Naive B cell (primary cell): ENCODE results near the gene HSD17B12. TPM values are rescaled to one million over a fixed set of nuclear protein-coding genes. Genes with fewer than 3 reads are reported as not detected.
A peak's percentile ranks its signal among the peaks of the same experiment; 100 is the strongest.

ENCODE experiments used
- ATAC-seq, 2 donors: fragments of 150-1000 bp; cut with Tn5 transposase; 2 replicates each; pipeline ENCODE4 v1.10.0; 2021; ENCODE audit warnings: low read depth in 2 of 2, mild to moderate bottlenecking in 2 of 2, moderate library complexity in 2 of 2
- DNase-seq: peaks from one replicate; pipeline ENCODE4 v3.0.0; 2022
- H3K27ac Mint-ChIP-seq, 6 donors: one replicate each; pipeline ENCODE4 v1.8.0; 2020 to 2022; ENCODE audit warnings: mild to moderate bottlenecking in 6 of 6, mixed read lengths in 6 of 6, moderate library complexity in 5 of 6, inconsistent platforms in 2 of 6
- H3K27me3 Mint-ChIP-seq, 3 donors: one replicate each; pipeline ENCODE4 v1.8.0; 2021 to 2022; ENCODE audit warnings: mixed read lengths in 3 of 3, mild to moderate bottlenecking in 1 of 3
- H3K36me3 Mint-ChIP-seq, 2 donors: one replicate each; pipeline ENCODE4 v1.8.0; 2020 to 2022; ENCODE audit warnings: mixed read lengths in 2 of 2, inconsistent platforms in 1 of 2, mild to moderate bottlenecking in 1 of 2
- H3K4me1 Mint-ChIP-seq, 3 donors: one replicate each; pipeline ENCODE4 v1.8.0; 2020 to 2022; ENCODE audit warnings: mixed read lengths in 3 of 3, inconsistent platforms in 1 of 3, mild to moderate bottlenecking in 1 of 3, moderate library complexity in 1 of 3
- H3K4me3 Mint-ChIP-seq, 8 donors: one replicate each; pipeline ENCODE4 v1.8.0; 2020 to 2022; ENCODE audit warnings: mild to moderate bottlenecking in 8 of 8, mixed read lengths in 8 of 8, moderate library complexity in 8 of 8, inconsistent platforms in 2 of 8
- H3K9me3 Mint-ChIP-seq, 7 donors: one replicate each; pipeline ENCODE4 v1.8.0; 2020 to 2022; ENCODE audit warnings: mixed read lengths in 7 of 7, mild to moderate bottlenecking in 5 of 7, inconsistent platforms in 2 of 7, moderate library complexity in 1 of 7
- polyA plus RNA-seq, 6 donors: library from polyadenylated mRNA; unstranded; fragments of 300-500 nt; fragmentation: Illumina TruSeq; gene quantifications; one replicate each; pipeline ENCODE4 v1.2.3, GENCODE V29; 2021; ENCODE audit warnings: low read depth in 6 of 6

Gene HSD17B12
- polyA plus RNA-seq, 6 donors from 2014 or later, result 27.1 to 49.8 (median 40.6) TPM

DNA sequence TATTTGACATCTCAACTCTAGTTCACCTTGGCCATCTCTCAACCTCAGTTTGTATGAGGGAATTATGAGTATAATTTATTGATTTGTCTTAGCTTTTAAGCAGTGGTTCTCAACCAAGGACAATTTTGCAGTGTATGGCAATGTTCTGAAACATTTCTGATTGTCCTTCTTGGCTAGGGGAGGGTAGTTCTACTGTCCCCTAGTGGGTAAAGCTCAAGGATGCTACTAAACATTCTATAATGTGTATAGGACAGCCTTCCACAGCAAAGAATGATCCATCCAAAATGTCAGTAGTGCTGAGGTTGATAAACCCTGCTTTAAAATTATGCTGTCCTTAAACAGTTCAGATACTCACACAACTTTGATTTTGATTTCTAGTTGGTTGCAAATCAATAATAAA lies 122.0 kb downstream of the HSD17B12 start:
- Mint-ChIP-seq H3K36me3 (peaks cover 37 to 51% of the 10 kb centered on the region in 2 donors), H3K27me3 (no peaks in the 10 kb centered on the region), H3K9me3 (peaks cover 0 to 14% (median 4%) of the 10 kb centered on the region in 7 donors), H3K4me1 (no peaks in the 10 kb centered on the region), H3K4me3 (no peak overlapping the region), H3K27ac (no peak overlapping the region)
- ATAC-seq (no peak), DNase-seq (no peak)

DNA sequence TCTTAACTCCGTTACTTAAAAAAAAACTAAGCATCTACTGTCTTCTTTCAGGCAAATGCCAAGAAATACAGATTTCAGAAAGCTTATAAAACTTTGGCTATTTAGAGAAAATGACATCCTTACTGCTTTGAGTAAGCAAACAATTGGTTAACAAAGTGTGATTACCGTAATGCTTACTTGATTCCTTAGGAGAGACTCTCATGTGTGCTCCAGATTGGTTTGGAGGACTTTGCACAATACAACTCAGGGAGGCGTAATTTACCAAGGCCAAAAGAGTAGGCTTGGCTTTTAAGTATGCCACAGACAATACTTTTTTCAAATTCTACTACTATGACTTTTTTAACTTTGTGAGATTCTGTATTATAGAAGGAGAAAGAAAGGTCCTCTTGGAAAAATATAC lies 123.2 kb downstream of the HSD17B12 start:
- no peak for ATAC-seq
- no peaks in the 10 kb centered on the region for H3K4me1 Mint-ChIP-seq
- H3K36me3 Mint-ChIP-seq, result peaks cover 33 to 48% of the 10 kb centered on the region in 2 donors
- peaks cover 0 to 14% (median 4%) of the 10 kb centered on the region in 7 donors for H3K9me3 Mint-ChIP-seq
- no peak for DNase-seq
- H3K27me3 Mint-ChIP-seq, result no peaks in the 10 kb centered on the region
- no peak overlapping the region for H3K27ac Mint-ChIP-seq
- H3K4me3 Mint-ChIP-seq, result no peak overlapping the region

DNA sequence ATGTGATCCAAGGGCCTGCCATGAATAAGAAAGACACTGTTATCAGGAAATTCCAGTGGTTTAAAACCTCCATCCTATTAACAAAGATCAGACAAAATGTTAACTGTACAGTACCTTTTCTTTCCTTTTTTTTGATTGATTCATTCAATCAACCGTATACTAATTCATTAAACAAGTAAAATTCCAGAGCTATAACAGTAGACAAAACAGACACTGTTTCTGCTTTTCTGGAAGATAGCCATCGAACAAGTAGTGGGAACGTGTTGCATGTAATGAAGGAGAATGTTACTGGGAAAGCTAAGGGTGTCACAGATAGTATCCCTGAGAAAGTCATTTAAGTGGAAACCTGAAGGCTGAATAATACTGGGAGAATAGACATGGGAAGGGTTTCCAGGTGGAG lies 126.4 kb downstream of the HSD17B12 start:
- Mint-ChIP-seq H3K27ac (no peak overlapping the region), H3K27me3 (no peaks in the 10 kb centered on the region), H3K36me3 (peaks cover 19 to 32% of the 10 kb centered on the region in 2 donors), H3K4me3 (no peak overlapping the region), H3K9me3 (peaks cover 0 to 14% (median 4%) of the 10 kb centered on the region in 7 donors), H3K4me1 (no peaks in the 10 kb centered on the region)
- ATAC-seq (no peak), DNase-seq (no peak)

GRCh38 chr11:43810929-43811596 lies 130.5 kb downstream of the HSD17B12 start:
- H3K4me3 Mint-ChIP-seq, result no peak overlapping the region
- peaks cover 10 to 15% of the 10 kb centered on the region in 2 donors for H3K36me3 Mint-ChIP-seq
- no peaks in the 10 kb centered on the region for H3K4me1 Mint-ChIP-seq
- DNase-seq, result no peak
- no peaks in the 10 kb centered on the region for H3K27me3 Mint-ChIP-seq
- H3K27ac Mint-ChIP-seq, result peak overlapping the region in 1 of 6 donors; percentile 46
- no peak for ATAC-seq
- H3K9me3 Mint-ChIP-seq, result peaks cover 0 to 3% (median 1%) of the 10 kb centered on the region in 7 donors

- Mint-ChIP-seq H3K4me1 (no peaks in the 10 kb centered on the region), H3K4me3 (no peak overlapping the region), H3K36me3 (peaks cover 8 to 11% of the 10 kb centered on the region in 2 donors), H3K27me3 (no peaks in the 10 kb centered on the region), H3K9me3 (peaks cover 0 to 2% (median 0%) of the 10 kb centered on the region in 7 donors), H3K27ac (no peak overlapping the region)
- no peak for ATAC-seq
- no peak for DNase-seq
Observed at GRCh38 chr11:43812471-43812870, 131.9 kb downstream of the HSD17B12 start.

DNA sequence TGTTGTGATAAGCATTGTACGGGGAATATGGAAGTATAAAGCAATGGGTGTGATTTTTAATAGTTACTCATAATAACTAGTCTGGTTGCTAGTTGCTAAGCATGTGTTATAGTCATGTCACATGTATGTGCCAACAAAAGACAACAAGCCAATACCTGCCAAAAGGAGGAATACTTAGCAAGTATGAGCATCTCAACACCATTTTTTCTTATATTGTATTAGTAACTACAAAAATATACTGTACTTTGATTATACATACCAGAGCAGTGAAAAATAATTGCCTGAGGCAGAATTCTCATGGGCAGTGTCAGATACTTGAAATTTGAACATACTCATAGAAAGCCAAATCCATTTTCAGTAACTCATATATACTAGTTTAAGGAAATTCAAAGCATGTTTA lies 137.7 kb downstream of the HSD17B12 start:
- Mint-ChIP-seq H3K4me1 (no peaks in the 10 kb centered on the region), H3K9me3 (peaks cover 0 to 5% (median 0%) of the 10 kb centered on the region in 7 donors), H3K27me3 (no peaks in the 10 kb centered on the region), H3K27ac (no peak overlapping the region), H3K4me3 (no peak overlapping the region), H3K36me3 (peaks cover 28 to 34% of the 10 kb centered on the region in 2 donors)
- ATAC-seq (no peak), DNase-seq (no peak)

GRCh38 chr11:43819926-43820325 lies 139.4 kb downstream of the HSD17B12 start:
- ATAC-seq (no peak), DNase-seq (no peak)
- Mint-ChIP-seq H3K36me3 (peaks cover 31 to 34% of the 10 kb centered on the region in 2 donors), H3K4me3 (no peak overlapping the region), H3K9me3 (peaks cover 0 to 5% (median 0%) of the 10 kb centered on the region in 7 donors), H3K4me1 (no peaks in the 10 kb centered on the region), H3K27ac (peak overlapping the region in 1 of 6 donors; percentile 39), H3K27me3 (no peaks in the 10 kb centered on the region)

GRCh38 chr11:43823316-43823715 lies 142.8 kb downstream of the HSD17B12 start:
- no peak overlapping the region for H3K4me3 Mint-ChIP-seq
- no peak overlapping the region for H3K27ac Mint-ChIP-seq
- H3K27me3 Mint-ChIP-seq, result no peaks in the 10 kb centered on the region
- ATAC-seq (no peak), DNase-seq (no peak)
- H3K4me1 Mint-ChIP-seq, result no peaks in the 10 kb centered on the region
- H3K9me3 Mint-ChIP-seq, result peaks cover 0 to 5% (median 0%) of the 10 kb centered on the region in 7 donors
- H3K36me3 Mint-ChIP-seq, result peaks cover 28 to 29% of the 10 kb centered on the region in 2 donors

- Mint-ChIP-seq H3K36me3 (peaks cover 28% of the 10 kb centered on the region in 2 donors), H3K9me3 (peaks cover 0 to 5% (median 0%) of the 10 kb centered on the region in 7 donors), H3K4me3 (no peak overlapping the region), H3K4me1 (no peaks in the 10 kb centered on the region), H3K27ac (no peak overlapping the region), H3K27me3 (no peaks in the 10 kb centered on the region)
- ATAC-seq (no peak), DNase-seq (no peak)
Observed at GRCh38 chr11:43823851-43824250, 143.3 kb downstream of the HSD17B12 start.

DNA sequence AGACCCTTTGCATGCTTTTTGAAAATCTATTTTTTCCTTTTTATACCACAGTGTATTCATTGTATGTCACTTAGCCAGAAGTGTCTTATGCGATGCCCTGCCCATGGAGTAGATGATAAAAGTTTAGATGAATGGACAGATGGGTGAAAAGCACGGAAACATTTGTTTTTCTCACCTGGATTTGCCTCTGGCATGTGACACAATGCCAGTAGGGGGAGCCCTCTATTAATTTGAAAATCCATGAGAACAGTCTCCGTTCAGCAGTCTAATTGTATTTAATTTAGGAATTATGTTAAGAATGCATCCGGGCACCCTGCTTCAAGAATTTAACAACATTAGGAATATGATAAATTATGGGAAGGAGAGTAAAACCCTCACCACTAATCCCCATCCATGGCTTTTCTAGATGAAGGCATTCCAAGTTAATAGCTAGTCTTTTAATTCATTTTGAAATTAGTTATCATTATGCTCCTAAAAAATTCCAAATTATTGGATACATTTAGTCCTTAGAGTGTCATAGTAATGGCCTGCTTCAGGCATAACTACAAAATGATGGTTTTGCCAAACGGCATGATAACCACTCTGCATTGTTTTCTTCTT lies 144.8 kb downstream of the HSD17B12 start:
- Mint-ChIP-seq H3K4me3 (no peak overlapping the region), H3K4me1 (no peaks in the 10 kb centered on the region), H3K9me3 (peaks cover 0 to 5% (median 0%) of the 10 kb centered on the region in 7 donors), H3K27ac (no peak overlapping the region), H3K27me3 (no peaks in the 10 kb centered on the region), H3K36me3 (peaks cover 14 to 16% of the 10 kb centered on the region in 2 donors)
- no peak for ATAC-seq
- DNase-seq, result no peak

DNA sequence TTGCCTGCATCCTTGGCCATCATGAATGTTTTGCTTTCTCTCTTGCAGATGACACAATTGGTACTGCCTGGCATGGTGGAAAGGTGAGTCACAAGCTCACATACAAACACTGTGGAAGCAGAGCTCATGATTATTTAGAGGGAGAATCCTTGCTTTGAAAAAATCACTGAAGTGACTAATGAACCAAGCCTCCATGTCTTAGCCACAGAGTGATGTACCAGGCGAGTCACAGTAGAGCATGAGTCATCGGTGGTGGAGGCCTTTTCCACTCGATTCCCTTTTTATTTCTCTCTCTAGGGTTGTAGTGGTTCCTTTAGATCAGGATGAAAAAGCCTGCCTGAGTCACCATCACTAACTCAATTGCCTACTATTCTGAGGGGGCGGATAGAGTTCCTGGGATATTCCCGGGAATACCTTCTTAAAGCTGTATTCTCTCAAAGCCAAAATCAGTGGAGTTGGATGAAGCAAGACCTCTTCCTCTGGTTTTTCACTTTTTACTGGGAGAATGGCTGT lies 150.4 kb downstream of the HSD17B12 start:
- no peaks in the 10 kb centered on the region for H3K4me1 Mint-ChIP-seq
- no peaks in the 10 kb centered on the region for H3K9me3 Mint-ChIP-seq
- DNase-seq (no peak), ATAC-seq (no peak)
- H3K4me3 Mint-ChIP-seq, result no peak overlapping the region
- no peak overlapping the region for H3K27ac Mint-ChIP-seq
- H3K27me3 Mint-ChIP-seq, result no peaks in the 10 kb centered on the region
- H3K36me3 Mint-ChIP-seq, result peaks cover 10 to 15% of the 10 kb centered on the region in 2 donors

DNA sequence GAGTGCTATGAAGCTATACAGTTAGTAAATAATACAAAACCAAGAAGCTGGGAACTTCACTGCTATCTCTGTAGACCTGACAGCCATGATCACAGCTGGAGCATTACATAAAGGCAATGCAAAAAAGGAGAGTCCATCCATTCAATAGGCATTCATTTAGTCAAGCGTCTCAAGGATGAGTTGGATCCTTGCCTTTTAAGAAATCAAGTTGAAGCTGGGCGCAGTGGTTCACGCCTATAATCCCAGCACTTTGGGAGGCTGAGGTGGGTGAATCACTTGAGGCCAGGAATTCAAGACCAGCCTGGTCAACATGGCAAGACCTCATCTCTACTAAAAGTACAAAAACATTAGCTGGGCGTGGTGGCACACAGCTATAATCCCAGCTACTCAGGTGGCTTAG lies 152.0 kb downstream of the HSD17B12 start:
- DNase-seq (no peak), ATAC-seq (no peak)
- Mint-ChIP-seq H3K4me3 (no peak overlapping the region), H3K4me1 (peaks cover 0 to under 1% (median 0%) of the 10 kb centered on the region in 3 donors), H3K27ac (no peak overlapping the region), H3K27me3 (no peaks in the 10 kb centered on the region), H3K9me3 (no peaks in the 10 kb centered on the region), H3K36me3 (peaks cover 10 to 15% of the 10 kb centered on the region in 2 donors)

DNA sequence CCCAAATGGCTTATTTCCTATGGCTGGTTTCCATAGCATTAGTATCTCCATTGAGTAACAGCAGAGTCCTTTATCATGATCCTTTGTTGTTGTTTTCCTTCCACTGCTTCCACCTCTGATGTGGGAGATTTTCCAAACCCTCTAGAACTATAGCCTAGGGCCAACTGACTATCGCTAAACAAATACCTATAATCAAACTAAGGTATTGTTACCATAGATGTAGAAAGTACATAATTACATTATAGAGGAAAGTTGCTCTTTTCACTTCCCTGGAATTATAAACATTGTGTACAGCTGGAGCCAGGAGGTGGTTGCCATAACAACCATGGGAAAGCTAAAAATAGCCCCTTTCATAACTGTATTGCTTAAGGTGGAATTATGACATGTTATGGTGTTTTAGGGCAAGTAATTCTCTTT lies 153.1 kb downstream of the HSD17B12 start:
- peak overlapping the region in 1 of 6 donors; percentile 16 for H3K27ac Mint-ChIP-seq
- no peak overlapping the region for H3K4me3 Mint-ChIP-seq
- peaks cover 0 to 2% (median 0%) of the 10 kb centered on the region in 3 donors for H3K4me1 Mint-ChIP-seq
- no peak for ATAC-seq
- H3K9me3 Mint-ChIP-seq, result no peaks in the 10 kb centered on the region
- DNase-seq, result no peak
- H3K36me3 Mint-ChIP-seq, result peaks cover 15 to 20% of the 10 kb centered on the region in 2 donors
- no peaks in the 10 kb centered on the region for H3K27me3 Mint-ChIP-seq

- peaks cover 0 to 2% (median 0%) of the 10 kb centered on the region in 3 donors for H3K4me1 Mint-ChIP-seq
- no peaks in the 10 kb centered on the region for H3K9me3 Mint-ChIP-seq
- no peak for ATAC-seq
- no peak for DNase-seq
- H3K4me3 Mint-ChIP-seq, result no peak overlapping the region
- H3K27ac Mint-ChIP-seq, result peak overlapping the region in 1 of 6 donors; percentile 12
- no peaks in the 10 kb centered on the region for H3K27me3 Mint-ChIP-seq
- peaks cover 22 to 23% of the 10 kb centered on the region in 2 donors for H3K36me3 Mint-ChIP-seq
Observed at GRCh38 chr11:43834286-43834685, 153.7 kb downstream of the HSD17B12 start.
